ENCODE data around the gene AMN. TPM values are rescaled to one million over a fixed set of nuclear protein-coding genes. Genes with fewer than 3 reads are reported as not detected.

The AMN gene
- total RNA-seq, 2 experiments from 2014 or later: 1.0 to 1.4 TPM

- H3K36me3 Mint-ChIP-seq (ENCODE audit: low read depth): no peaks in the 10 kb centered on the region
- H3K4me1 Mint-ChIP-seq (ENCODE audit: low read depth): no peaks in the 10 kb centered on the region
- ChIA-PET CTCF (interaction anchor here (1.6 kb wide), 1 partner anchor 263 kb away, joined by 3 read pairs; no protein-coding TSS in a partner anchor), POLR2A (no interaction called here)
- DNase-seq (no peak), ATAC-seq (no peak)
- H3K27me3 Mint-ChIP-seq: no peaks in the 10 kb centered on the region
- no peak overlapping the region for H3K4me3 Mint-ChIP-seq
- H3K9me3 Mint-ChIP-seq: no peaks in the 10 kb centered on the region
- H3K27ac Mint-ChIP-seq: no peak overlapping the region
- no peak for TF ChIP-seq CTCF (IDR thresholded peaks at IDR 0.05)
- intact Hi-C loops (cut with micrococcal nuclease): no loop called here
Observed at GRCh38 chr14:102958461-102958860, 36.0 kb downstream of the AMN start.

- H3K27me3 Mint-ChIP-seq: no peaks in the 10 kb centered on the region
- TF ChIP-seq CTCF (IDR thresholded peaks at IDR 0.05): no peak
- DNase-seq: no peak
- no peak overlapping the region for H3K4me3 Mint-ChIP-seq
- ChIA-PET CTCF (no interaction called here), POLR2A (no interaction called here)
- H3K4me1 Mint-ChIP-seq (ENCODE audit: low read depth): no peaks in the 10 kb centered on the region
- no peaks in the 10 kb centered on the region for H3K9me3 Mint-ChIP-seq
- no peak for ATAC-seq
- H3K27ac Mint-ChIP-seq: no peak overlapping the region
- intact Hi-C loops (cut with micrococcal nuclease): no loop called here
- H3K36me3 Mint-ChIP-seq (ENCODE audit: low read depth): no peaks in the 10 kb centered on the region
Observed at GRCh38 chr14:102962111-102962627, 39.7 kb downstream of the AMN start.

DNA sequence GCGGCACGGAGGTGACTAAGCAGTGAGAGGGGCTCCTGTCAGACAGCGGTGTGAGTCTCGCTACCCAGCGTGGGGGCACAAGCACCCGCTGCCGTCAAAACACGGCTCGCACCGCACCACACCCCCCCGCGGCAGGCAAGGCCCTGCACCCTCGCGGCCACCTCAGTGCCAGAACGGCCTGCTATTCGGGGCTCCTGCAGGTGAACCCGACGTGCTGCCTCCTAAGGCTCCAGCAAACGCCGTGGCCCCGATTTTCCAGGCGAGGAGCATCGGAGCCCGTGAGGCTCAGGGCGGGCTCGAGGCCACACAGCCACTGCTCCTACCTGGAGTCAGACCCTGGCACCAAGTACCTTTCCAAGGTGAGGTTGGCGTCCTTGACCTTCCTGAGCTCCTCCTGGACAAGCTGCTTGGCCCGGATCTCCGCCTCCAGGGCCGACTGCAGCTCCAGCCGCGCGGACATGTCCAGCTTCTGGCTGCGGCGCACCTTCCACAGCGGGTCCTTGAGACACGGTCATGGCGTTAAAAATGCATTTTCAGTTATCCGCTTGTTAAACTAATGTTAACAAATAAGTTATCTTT, 41.8 kb downstream of the AMN start:
- Mint-ChIP-seq H3K4me3 (no peak overlapping the region), H3K36me3 (ENCODE audit: low read depth) (no peaks in the 10 kb centered on the region), H3K27me3 (no peaks in the 10 kb centered on the region), H3K9me3 (no peaks in the 10 kb centered on the region), H3K4me1 (ENCODE audit: low read depth) (no peaks in the 10 kb centered on the region), H3K27ac (no peak overlapping the region)
- ATAC-seq: no peak
- ChIA-PET CTCF (no interaction called here), POLR2A (no interaction called here)
- no peak for TF ChIP-seq CTCF (IDR thresholded peaks at IDR 0.05)
- intact Hi-C loops (cut with micrococcal nuclease): no loop called here
- no peak for DNase-seq

DNA sequence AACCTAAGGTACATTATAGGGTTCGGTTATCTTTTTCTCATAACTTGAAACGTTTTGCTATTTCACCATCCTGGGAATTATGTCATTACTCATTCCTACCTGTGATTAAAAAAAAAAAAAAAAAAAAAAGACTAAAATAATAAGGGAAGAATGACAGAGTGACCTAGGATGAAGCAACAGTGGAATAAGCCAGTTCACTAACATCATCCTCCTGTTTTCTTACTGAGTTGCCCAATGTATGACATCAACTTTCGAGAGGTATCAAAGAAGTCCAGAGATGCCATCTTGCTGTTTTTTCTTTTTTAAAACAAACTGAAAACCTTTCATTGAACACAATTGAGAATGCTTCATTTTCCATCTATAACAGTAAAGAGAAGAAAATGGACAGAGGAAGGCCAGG, 42.8 kb downstream of the AMN start:
- Mint-ChIP-seq H3K36me3 (ENCODE audit: low read depth) (no peaks in the 10 kb centered on the region), H3K9me3 (no peaks in the 10 kb centered on the region), H3K4me3 (no peak overlapping the region), H3K27me3 (no peaks in the 10 kb centered on the region), H3K27ac (no peak overlapping the region), H3K4me1 (ENCODE audit: low read depth) (no peaks in the 10 kb centered on the region)
- DNase-seq (no peak), ATAC-seq (no peak)
- POLR2A ChIA-PET: no interaction called here
- no peak for TF ChIP-seq CTCF (IDR thresholded peaks at IDR 0.05)
- intact Hi-C loops (cut with micrococcal nuclease): no loop called here
- CTCF ChIA-PET: interaction anchor here (1.0 kb wide), 1 partner anchor 10 kb away, joined by 3 read pairs; no protein-coding TSS in a partner anchor

DNA sequence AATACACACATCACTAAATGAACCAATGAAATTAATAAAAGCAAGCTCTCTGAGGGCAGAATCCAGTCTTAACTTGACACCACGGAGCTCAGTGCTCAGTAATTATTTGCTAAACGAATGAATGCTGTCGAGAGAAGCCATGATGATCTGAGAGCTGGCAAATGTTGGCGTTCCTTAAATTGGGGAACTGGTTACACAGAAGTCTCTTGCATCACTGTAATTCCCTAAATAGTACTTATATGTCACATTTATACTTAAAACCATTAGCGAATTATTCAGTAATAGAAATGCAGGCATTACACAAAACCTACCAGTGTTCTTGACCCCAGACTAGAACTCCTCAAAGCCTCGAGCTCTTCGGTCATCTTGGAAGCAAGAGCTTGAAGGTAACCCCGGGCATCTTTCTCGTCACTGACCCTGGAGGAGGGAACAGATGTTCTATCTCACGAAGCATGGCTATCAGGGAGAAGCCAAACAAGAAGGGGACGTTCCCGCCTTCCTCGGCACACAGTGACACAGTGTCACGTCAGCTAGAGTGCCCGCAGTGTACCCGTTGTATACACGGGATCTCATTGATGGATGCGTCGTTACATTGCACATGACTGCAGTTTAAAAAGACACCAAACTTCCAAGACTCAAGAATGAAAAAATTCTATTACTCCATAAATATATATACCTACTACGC, 43.6 kb downstream of the AMN start:
- no peaks in the 10 kb centered on the region for H3K27me3 Mint-ChIP-seq
- no peaks in the 10 kb centered on the region for H3K9me3 Mint-ChIP-seq
- ATAC-seq (no peak), DNase-seq (no peak)
- H3K36me3 Mint-ChIP-seq (ENCODE audit: low read depth): no peaks in the 10 kb centered on the region
- no peak overlapping the region for H3K27ac Mint-ChIP-seq
- no peak overlapping the region for H3K4me3 Mint-ChIP-seq
- intact Hi-C loops (cut with micrococcal nuclease): no loop called here
- no peaks in the 10 kb centered on the region for H3K4me1 Mint-ChIP-seq (ENCODE audit: low read depth)
- CTCF ChIA-PET: interaction anchor here (1.0 kb wide), 1 partner anchor 9 kb away, joined by 3 read pairs; no protein-coding TSS in a partner anchor
- TF ChIP-seq CTCF (IDR thresholded peaks at IDR 0.05): no peak
- POLR2A ChIA-PET: no interaction called here

Measured in activated CD8-positive, alpha-beta T cell treated with anti-CD3 and anti-CD28 coated beads for 36 hours (primary cell).